Bronchial epithelial cell (primary cell): ENCODE measurements around the gene ZFP82. TPM values are rescaled to one million over a fixed set of nuclear protein-coding genes. Genes with fewer than 3 reads are reported as not detected.

Source experiments
- DNase-seq: peaks from one replicate; pipeline ENCODE4 v3.0.0-alpha.2; 2010; ENCODE audit warnings: low read depth
- FAIRE-seq: peaks from 2 replicates; lab custom pipeline; 2011; peaks lifted over from hg19 to GRCh38; lab: Jason Lieb, UNC
- H3K27me3 ChIP-seq: 2 replicates; pipeline ENCODE4 v1.5.1; 2011; ENCODE audit warnings: low read length; ENCODE audit not compliant: control insufficient read depth, insufficient read depth
- H3K36me3 ChIP-seq: 2 replicates; pipeline ENCODE4 v1.5.1; 2011; ENCODE audit warnings: low read length; ENCODE audit not compliant: control insufficient read depth, insufficient read depth
- H3K4me3 ChIP-seq: 2 replicates; pipeline ENCODE4 v1.5.1; 2011; ENCODE audit warnings: mild to moderate bottlenecking, low read depth, low read length, control low read depth
- total RNA-seq: library from RNA; depleted of rRNA; stranded (reverse); fragments of >200 nt; gene quantifications from 2 replicates; pipeline ENCODE4 v1.2.1, GENCODE V29; 2014
- TF ChIP-seq, protein P1 (sequence below): IDR thresholded peaks from 2 replicates; pipeline ENCODE4 v1.5.1; 2011; ENCODE audit warnings: mild to moderate bottlenecking, moderate library complexity, low read length, control low read depth, inconsistent platforms; ENCODE audit not compliant: insufficient read depth, severe bottlenecking

The ZFP82 gene
- total RNA-seq, 1 donor from 2014 or later, result 4.2 TPM

DNA sequence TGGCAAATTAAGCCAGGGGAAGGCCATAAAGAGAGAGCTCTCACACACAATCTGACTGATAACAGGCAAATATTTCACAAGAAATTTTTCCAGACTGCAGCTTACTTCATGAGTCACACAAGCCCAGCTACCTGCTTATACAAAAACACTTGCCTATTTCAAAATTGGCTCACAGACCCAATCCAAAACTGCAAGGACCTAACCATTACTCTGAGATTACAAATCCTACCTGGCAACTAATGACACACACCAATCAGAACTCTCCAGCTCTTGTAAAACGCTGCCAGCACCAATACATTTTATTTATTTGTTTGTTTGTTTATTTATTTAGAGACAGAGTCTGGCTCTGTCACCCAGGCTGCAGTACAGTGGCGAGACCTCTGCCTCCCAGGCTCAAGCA, 18.1 kb upstream of the ZFP82 start:
- Histone ChIP-seq H3K4me3 (no peak overlapping the region), H3K36me3 (no peaks in the 10 kb centered on the region), H3K27me3 (no peaks in the 10 kb centered on the region)
- DNase-seq (peak; percentile 63), FAIRE-seq (no peak)
- TF ChIP-seq, protein P1, sequence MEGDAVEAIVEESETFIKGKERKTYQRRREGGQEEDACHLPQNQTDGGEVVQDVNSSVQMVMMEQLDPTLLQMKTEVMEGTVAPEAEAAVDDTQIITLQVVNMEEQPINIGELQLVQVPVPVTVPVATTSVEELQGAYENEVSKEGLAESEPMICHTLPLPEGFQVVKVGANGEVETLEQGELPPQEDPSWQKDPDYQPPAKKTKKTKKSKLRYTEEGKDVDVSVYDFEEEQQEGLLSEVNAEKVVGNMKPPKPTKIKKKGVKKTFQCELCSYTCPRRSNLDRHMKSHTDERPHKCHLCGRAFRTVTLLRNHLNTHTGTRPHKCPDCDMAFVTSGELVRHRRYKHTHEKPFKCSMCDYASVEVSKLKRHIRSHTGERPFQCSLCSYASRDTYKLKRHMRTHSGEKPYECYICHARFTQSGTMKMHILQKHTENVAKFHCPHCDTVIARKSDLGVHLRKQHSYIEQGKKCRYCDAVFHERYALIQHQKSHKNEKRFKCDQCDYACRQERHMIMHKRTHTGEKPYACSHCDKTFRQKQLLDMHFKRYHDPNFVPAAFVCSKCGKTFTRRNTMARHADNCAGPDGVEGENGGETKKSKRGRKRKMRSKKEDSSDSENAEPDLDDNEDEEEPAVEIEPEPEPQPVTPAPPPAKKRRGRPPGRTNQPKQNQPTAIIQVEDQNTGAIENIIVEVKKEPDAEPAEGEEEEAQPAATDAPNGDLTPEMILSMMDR, result no peak

DNA sequence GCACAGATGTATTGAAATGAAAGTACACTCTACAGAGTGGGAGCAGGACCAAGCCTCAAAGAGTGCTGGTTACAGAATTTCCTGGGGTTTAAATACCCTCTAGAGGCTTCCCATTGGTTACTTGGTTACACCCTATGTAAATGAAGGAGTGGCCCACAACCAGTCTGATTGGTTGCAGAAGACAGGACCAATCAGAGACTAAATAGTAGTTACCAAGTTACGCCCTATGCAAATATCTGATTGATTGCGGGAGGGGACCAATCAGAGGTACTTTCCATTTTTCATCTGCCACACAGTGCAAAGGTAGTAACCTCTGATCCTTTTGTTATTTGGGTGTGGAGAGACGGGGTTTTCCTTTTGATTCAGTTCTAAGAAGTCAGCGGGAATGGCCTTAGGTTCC, 5.5 kb upstream of the ZFP82 start:
- FAIRE-seq, result no peak

DNA sequence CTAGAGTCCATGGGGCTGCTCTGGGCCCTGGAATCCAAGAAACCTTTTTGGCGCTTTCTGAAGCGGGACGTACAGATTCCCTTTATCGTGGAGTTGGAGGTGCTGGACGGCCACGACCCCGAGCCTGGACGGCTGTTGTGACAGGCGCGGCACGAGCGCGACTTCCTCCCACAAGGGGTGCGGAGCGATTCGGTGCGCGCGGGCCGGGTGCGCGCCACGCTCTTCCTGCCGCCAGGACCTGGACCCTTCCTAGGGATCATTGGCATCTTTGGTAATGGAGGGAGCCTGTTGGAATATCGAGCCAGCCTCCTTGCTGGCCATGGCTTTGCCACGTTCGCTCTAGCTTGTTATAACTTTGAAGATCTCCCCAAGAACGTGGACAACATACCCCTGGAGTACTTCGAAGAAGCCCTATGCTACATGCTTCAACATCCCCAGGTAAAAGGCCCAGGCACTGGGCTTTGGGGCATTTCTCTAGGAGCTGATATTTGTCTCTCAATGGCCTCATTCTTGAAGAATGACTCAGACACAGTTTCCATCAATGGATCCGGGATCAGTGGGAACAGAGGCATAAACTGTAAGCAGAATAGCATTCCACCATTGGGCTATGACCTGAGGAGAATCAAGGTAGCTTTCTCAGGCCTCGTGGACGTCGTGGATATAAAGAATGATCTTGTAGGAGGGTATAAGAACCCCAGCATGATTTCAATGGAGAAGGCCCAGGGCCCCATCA, 3.5 kb upstream of the ZFP82 start:
- peak; percentile 83 for FAIRE-seq
- no peak for DNase-seq
- Histone ChIP-seq H3K27me3 (no peaks in the 10 kb centered on the region), H3K4me3 (peak overlapping the region; percentile 10), H3K36me3 (no peaks in the 10 kb centered on the region)
- TF ChIP-seq, protein P1, result no peak

More for the DNA sequence above, 5.5 kb upstream of the ZFP82 start:
- DNase-seq, result no peak
- Histone ChIP-seq H3K4me3 (no peak overlapping the region), H3K36me3 (no peaks in the 10 kb centered on the region), H3K27me3 (no peaks in the 10 kb centered on the region)
- TF ChIP-seq, protein P1, result no peak

DNA sequence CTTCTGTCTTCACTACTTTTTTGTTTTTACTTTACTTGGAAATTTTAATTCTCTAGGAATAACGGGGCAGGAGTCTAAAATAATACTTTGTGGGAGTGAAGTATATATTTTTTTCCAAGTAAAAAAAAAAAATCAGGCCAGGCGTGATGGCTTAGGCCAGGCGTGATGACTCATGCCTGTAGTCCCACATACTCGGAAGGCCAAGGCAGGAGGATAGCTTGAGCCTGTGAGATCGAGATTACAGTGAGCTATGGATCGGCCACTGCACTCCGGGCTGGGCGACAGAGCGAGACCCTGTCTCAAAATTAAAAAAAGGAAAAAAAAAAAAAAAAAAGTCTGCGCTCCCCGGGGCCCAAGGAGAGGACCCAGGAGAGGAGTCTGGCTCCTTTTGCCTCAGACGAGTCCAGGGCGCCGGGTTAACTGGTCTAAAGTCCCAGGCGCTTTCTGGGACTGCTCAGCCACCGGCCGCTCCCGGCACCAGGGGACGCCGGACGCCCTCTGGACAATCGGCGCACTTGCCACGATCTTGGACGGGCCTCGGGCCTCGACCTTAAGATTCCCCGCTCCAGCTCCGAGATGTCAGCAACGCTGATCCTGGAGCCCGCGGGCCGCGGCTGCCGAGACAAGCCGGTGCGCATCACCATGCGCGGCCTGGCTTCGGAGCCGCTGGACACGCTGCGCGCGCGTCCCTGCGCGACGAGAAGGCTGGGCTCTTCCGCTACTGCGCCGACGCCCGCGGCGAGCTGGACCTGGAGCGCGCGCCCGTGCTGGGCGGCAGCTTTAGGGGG, 2.7 kb upstream of the ZFP82 start:
- DNase-seq (no peak), FAIRE-seq (no peak)
- peak overlapping the region; percentile 10 for H3K4me3 ChIP-seq
- no peaks in the 10 kb centered on the region for H3K36me3 ChIP-seq
- TF ChIP-seq, protein P1, result no peak
- no peaks in the 10 kb centered on the region for H3K27me3 ChIP-seq

DNA sequence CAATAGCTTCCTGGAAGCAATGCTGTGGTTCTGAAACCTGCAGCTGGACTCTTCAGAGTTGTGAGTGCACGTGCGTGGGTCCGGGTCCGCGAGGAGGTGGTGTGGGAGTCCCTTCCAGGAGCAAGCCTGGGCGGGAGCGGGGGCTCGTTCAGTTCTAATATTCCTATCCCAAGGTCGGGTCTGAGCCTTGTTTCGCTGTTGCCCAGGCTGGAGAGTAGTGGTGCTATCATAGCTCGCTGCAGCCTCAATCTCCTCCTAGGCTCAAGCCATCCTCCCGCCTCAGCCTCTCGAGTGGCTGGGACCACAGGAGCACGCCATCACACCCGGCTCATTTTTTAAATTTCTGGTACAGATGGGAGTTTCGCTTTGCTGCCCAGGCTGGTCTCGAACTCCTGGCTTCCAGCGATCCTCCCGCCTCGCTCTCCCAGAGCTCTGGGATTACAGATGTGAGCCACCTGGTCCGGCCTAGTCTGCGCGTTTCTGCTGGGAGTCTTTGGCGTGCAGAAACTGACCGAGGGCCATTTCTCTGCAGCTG, 625 bp downstream of the ZFP82 start:
- H3K36me3 ChIP-seq, result no peaks in the 10 kb centered on the region
- no peak for DNase-seq
- H3K27me3 ChIP-seq, result no peaks in the 10 kb centered on the region
- TF ChIP-seq, protein P1, result no peak
- FAIRE-seq, result no peak
- H3K4me3 ChIP-seq, result peak overlapping the region; percentile 64
